Mucosa of rectum (tissue), 2 donors: ENCODE results near the gene DUSP2.

Source experiments
- H3K27ac ChIP-seq, 2 donors: one replicate each; pipeline ENCODE4 v1.7.0; 2013; ENCODE audit warnings: inconsistent platforms in 2 of 2, low read depth in 2 of 2, low read length in 2 of 2
- H3K27me3 ChIP-seq, 2 donors: one replicate each; pipeline ENCODE4 v1.7.0; 2013; ENCODE audit warnings: low read length in 2 of 2; ENCODE audit not compliant: control insufficient read depth in 2 of 2, insufficient read depth in 2 of 2
- H3K36me3 ChIP-seq, 2 donors: one replicate each; pipeline ENCODE4 v1.7.0; 2013; ENCODE audit warnings: low read length in 2 of 2; ENCODE audit not compliant: control insufficient read depth in 2 of 2, insufficient read depth in 2 of 2
- H3K4me1 ChIP-seq, 2 donors: one replicate each; pipeline ENCODE4 v1.7.0; 2013; ENCODE audit warnings: low read length in 2 of 2, mild to moderate bottlenecking in 1 of 2; ENCODE audit not compliant: control insufficient read depth in 2 of 2, insufficient read depth in 2 of 2
- H3K4me3 ChIP-seq, 2 donors: one replicate each; pipeline ENCODE4 v1.7.0; 2013; ENCODE audit warnings: low read length in 2 of 2
- H3K9ac ChIP-seq, 2 donors: one replicate each; pipeline ENCODE4 v1.7.0; 2013; ENCODE audit warnings: low read length in 2 of 2, low read depth in 1 of 2, mild to moderate bottlenecking in 1 of 2
- H3K9me3 ChIP-seq, 2 donors: one replicate each; pipeline ENCODE4 v1.7.0; 2013; ENCODE audit warnings: low read length in 2 of 2; ENCODE audit not compliant: control insufficient read depth in 2 of 2
- donor health status: healthy.
- donor health status: Normal muscosa, but diverticular disease.

Gene DUSP2

GRCh38 chr2:96100893-96101304, 44.3 kb downstream of the DUSP2 start:
- Histone ChIP-seq H3K4me1 (peaks cover 0 to 4% of the 10 kb centered on the region in 2 donors), H3K9me3 (peaks cover 0 to 10% of the 10 kb centered on the region in 2 donors), H3K27ac (no peak overlapping the region), H3K9ac (no peak overlapping the region), H3K36me3 (no peaks in the 10 kb centered on the region), H3K27me3 (no peaks in the 10 kb centered on the region), H3K4me3 (no peak overlapping the region)

- peaks cover 0 to 3% of the 10 kb centered on the region in 2 donors for H3K9me3 ChIP-seq
- no peaks in the 10 kb centered on the region for H3K27me3 ChIP-seq
- no peak overlapping the region for H3K27ac ChIP-seq
These were observed 45.1 kb downstream of the DUSP2 start for GRCh38 chr2:96099861-96100798.

GRCh38 chr2:96098900-96099590, 46.2 kb downstream of the DUSP2 start:
- peaks cover 0 to 4% of the 10 kb centered on the region in 2 donors for H3K4me1 ChIP-seq
- no peaks in the 10 kb centered on the region for H3K9me3 ChIP-seq
- no peak overlapping the region for H3K27ac ChIP-seq
- H3K36me3 ChIP-seq: no peaks in the 10 kb centered on the region
- no peaks in the 10 kb centered on the region for H3K27me3 ChIP-seq
- H3K9ac ChIP-seq: no peak overlapping the region
- no peak overlapping the region for H3K4me3 ChIP-seq

More at GRCh38 chr2:96099861-96100798, 45.1 kb downstream of the DUSP2 start:
- Histone ChIP-seq H3K4me1 (peaks cover 0 to 4% of the 10 kb centered on the region in 2 donors), H3K4me3 (no peak overlapping the region), H3K36me3 (no peaks in the 10 kb centered on the region), H3K9ac (no peak overlapping the region)

- H3K9ac ChIP-seq: no peak overlapping the region
- H3K4me3 ChIP-seq: no peak overlapping the region
- no peaks in the 10 kb centered on the region for H3K36me3 ChIP-seq
- no peaks in the 10 kb centered on the region for H3K9me3 ChIP-seq
- H3K4me1 ChIP-seq: peaks cover 0 to under 1% of the 10 kb centered on the region in 2 donors
- no peaks in the 10 kb centered on the region for H3K27me3 ChIP-seq
- H3K27ac ChIP-seq: no peak overlapping the region
These were observed 47.1 kb downstream of the DUSP2 start for GRCh38 chr2:96097951-96098823.

GRCh38 chr2:96097441-96097840, 47.8 kb downstream of the DUSP2 start:
- no peak overlapping the region for H3K4me3 ChIP-seq
- H3K27ac ChIP-seq: no peak overlapping the region
- H3K9ac ChIP-seq: no peak overlapping the region
- no peaks in the 10 kb centered on the region for H3K36me3 ChIP-seq
- no peaks in the 10 kb centered on the region for H3K4me1 ChIP-seq
- H3K9me3 ChIP-seq: no peaks in the 10 kb centered on the region
- H3K27me3 ChIP-seq: no peaks in the 10 kb centered on the region

- Histone ChIP-seq H3K27me3 (no peaks in the 10 kb centered on the region), H3K9me3 (no peaks in the 10 kb centered on the region), H3K4me1 (peaks cover 14 to 16% of the 10 kb centered on the region in 2 donors), H3K27ac (no peak overlapping the region), H3K36me3 (no peaks in the 10 kb centered on the region), H3K4me3 (no peak overlapping the region), H3K9ac (no peak overlapping the region)
These were observed 50.1 kb downstream of the DUSP2 start for GRCh38 chr2:96095116-96095636.

- H3K4me1 ChIP-seq: peaks cover 14 to 16% of the 10 kb centered on the region in 2 donors
- no peak overlapping the region for H3K9ac ChIP-seq
- no peaks in the 10 kb centered on the region for H3K9me3 ChIP-seq
- H3K27me3 ChIP-seq: no peaks in the 10 kb centered on the region
- no peak overlapping the region for H3K4me3 ChIP-seq
- H3K36me3 ChIP-seq: no peaks in the 10 kb centered on the region
- H3K27ac ChIP-seq: no peak overlapping the region
These were observed 51.7 kb downstream of the DUSP2 start for GRCh38 chr2:96093528-96093927.
